Endothelial cell of umbilical vein (primary cell): Measurements from ENCODE around the gene GPS1.

Source experiments
- EZH2 ChIP-seq: IDR thresholded peaks from 2 replicates; pipeline ENCODE4 v1.6.1; 2012; ENCODE audit warnings: borderline replicate concordance, low read depth, mild to moderate bottlenecking, moderate library complexity, low read length, inconsistent platforms; ENCODE audit not compliant: severe bottlenecking
- GATA2 ChIP-seq: IDR thresholded peaks from 2 replicates; pipeline ENCODE4 v1.7.0; 2011; ENCODE audit warnings: low read depth, mild to moderate bottlenecking, moderate library complexity, mixed read lengths, low read length; ENCODE audit not compliant: insufficient read length, insufficient read depth
- JUN ChIP-seq: IDR thresholded peaks from 2 replicates; pipeline ENCODE4 v1.6.1; 2011; ENCODE audit warnings: borderline replicate concordance, low read depth; ENCODE audit not compliant: insufficient read length, insufficient read depth
- POLR2A ChIP-seq: IDR thresholded peaks from 2 replicates; pipeline ENCODE4 v1.6.1; 2012; ENCODE audit warnings: low read depth, mild to moderate bottlenecking, control low read depth, low read length
- POLR2AphosphoS5 ChIP-seq: IDR thresholded peaks from 2 replicates; pipeline ENCODE4 v1.6.1; 2012; ENCODE audit warnings: low read depth, mild to moderate bottlenecking, control low read depth, low read length, moderate library complexity; ENCODE audit not compliant: insufficient read depth
- TF ChIP-seq, protein P1 (sequence below), 2 donors: IDR thresholded peaks; 1 replicate in 1 of 2; 2 replicates in 1 of 2; pipeline ENCODE4 v1.5.1; 2011; ENCODE audit warnings: low read length in 2 of 2, mild to moderate bottlenecking in 2 of 2, moderate library complexity in 2 of 2, control low read depth in 1 of 2, inconsistent platforms in 1 of 2, low read depth in 1 of 2; ENCODE audit not compliant: insufficient read depth in 1 of 2; ENCODE audit errors: extremely low read depth in 1 of 2
- TF ChIP-seq, protein P2 (sequence below): IDR thresholded peaks from 2 replicates; pipeline ENCODE4 v1.6.1; 2011; ENCODE audit not compliant: insufficient read depth, insufficient read length

DNA sequence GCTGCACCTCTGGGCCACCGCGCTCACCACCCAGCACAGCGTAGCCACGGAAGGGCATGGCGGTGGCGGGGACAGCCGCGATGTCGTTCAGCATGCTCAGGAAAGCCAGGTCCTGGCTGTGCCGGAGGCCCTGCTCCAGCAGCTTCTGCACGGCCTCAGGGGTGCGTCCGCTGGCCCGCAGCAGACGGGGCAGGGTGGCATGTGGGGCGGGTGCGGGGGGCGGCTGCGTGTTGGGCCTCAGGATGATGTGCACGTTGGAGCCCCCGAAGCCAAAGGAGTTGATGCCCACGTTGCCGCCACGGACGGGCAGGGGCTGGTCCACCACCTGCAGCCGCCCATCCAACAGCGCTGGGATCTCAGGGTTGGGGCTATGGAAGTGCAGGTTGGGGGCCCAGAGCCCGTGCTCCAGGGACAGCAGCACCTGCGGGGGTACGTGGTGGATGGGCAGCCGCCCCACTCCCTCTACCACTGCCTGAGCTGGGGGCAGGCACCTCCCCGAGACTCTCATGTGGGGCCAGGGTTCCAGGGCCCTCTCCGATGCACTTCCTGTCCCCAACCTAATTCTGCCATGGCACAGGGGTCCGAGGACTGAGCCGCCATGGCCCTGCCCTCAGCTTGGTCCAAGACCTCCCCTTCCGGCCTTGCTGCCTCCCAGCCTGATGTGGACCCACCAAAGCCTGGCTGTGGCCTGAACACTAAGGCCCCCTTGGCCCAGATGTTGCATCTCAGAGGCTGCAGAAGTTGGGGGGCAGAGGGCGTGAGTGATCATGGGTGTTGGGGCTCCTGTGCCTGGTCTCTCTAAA is 39.8 kb downstream of the GPS1 start:
- no peak for TF ChIP-seq POLR2A
- TF ChIP-seq, protein P1, sequence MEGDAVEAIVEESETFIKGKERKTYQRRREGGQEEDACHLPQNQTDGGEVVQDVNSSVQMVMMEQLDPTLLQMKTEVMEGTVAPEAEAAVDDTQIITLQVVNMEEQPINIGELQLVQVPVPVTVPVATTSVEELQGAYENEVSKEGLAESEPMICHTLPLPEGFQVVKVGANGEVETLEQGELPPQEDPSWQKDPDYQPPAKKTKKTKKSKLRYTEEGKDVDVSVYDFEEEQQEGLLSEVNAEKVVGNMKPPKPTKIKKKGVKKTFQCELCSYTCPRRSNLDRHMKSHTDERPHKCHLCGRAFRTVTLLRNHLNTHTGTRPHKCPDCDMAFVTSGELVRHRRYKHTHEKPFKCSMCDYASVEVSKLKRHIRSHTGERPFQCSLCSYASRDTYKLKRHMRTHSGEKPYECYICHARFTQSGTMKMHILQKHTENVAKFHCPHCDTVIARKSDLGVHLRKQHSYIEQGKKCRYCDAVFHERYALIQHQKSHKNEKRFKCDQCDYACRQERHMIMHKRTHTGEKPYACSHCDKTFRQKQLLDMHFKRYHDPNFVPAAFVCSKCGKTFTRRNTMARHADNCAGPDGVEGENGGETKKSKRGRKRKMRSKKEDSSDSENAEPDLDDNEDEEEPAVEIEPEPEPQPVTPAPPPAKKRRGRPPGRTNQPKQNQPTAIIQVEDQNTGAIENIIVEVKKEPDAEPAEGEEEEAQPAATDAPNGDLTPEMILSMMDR (IDR thresholded peaks at IDR 0.05; ENCODE audit: extremely low read depth in 1 of 2, insufficient read depth in 1 of 2, low read depth in 1 of 2, low read length in 2 of 2), result no peak
- TF ChIP-seq EZH2, result no peak
- no peak for TF ChIP-seq POLR2AphosphoS5
- no peak for TF ChIP-seq JUN
- TF ChIP-seq GATA2, result no peak
- TF ChIP-seq, protein P2, sequence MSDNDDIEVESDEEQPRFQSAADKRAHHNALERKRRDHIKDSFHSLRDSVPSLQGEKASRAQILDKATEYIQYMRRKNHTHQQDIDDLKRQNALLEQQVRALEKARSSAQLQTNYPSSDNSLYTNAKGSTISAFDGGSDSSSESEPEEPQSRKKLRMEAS, result no peak
